ENCODE results near the gene PLA2G1B.
"Not testable (repeated sequence)": the region's sequence is repeated elsewhere in the genome, so short reads cannot be mapped to it uniquely, and the experiment has no call there.

PLA2G1B gene

DNA sequence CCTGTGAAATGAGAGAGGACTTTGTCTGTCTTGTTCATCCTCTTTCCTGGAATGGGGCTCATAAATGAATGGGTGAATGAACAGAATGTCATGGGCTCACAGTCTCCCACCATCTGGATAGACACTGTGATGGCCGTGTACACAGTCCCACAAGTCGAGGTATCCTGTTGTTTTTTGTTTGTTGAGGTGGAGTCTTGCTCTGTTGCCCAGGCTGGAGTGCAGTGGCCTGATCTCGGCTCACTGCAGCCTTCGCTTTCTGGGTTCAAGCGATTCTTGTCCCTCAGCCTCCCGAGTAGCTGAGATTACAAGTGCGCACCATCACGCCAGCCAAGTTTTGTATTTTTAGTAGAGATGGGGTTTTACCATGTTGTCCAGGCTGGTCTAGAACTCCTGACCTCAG lies 16.1 kb upstream of the PLA2G1B start:
- Histone ChIP-seq H3K4me1 (ENCODE audit: control insufficient read depth, insufficient read depth, low read length) (no peaks in the 10 kb centered on the region), H3K9ac (ENCODE audit: low read length in 2 of 2) (no peak overlapping the region), H3K9me3 (ENCODE audit: control insufficient read depth in 2 of 2, low read length in 2 of 2) (no peaks in the 10 kb centered on the region), H3K4me3 (ENCODE audit: low read length in 2 of 2) (no peak overlapping the region), H3K27me3 (ENCODE audit: control insufficient read depth in 1 of 2, insufficient read depth in 2 of 2, low read length in 2 of 2) (no peaks in the 10 kb centered on the region), H3K36me3 (ENCODE audit: control insufficient read depth in 2 of 2, insufficient read depth in 2 of 2, low read length in 2 of 2) (no peaks in the 10 kb centered on the region), H3K27ac (ENCODE audit: low read length) (no peak overlapping the region)

DNA sequence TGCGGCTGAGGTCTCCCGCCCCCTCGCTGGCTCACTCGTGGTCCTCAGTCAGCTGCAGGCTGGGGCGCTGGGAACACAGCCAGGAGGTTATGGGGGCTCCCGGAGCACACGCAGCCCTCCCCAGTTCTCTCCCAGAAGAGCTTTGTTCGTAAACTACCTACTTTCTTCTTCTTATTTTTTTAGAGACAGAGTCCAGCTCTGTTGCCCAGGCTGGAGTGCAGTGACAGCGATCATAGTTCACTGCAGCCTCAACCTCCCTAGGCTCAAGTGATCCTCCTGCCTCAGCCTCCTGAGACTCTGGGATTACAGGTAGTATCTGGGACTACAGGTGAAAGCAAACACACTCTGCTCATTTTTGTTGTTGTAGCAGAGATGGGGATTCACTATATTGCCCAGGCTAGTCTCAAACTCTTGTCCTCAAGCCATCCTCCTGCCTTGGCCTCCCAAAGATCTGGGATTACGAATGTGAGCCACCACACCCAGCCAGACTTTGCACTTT lies 15.5 kb upstream of the PLA2G1B start:
- no peaks in the 10 kb centered on the region for H3K36me3 ChIP-seq (ENCODE audit: control insufficient read depth in 2 of 2, insufficient read depth in 2 of 2, low read length in 2 of 2)
- H3K27me3 ChIP-seq (ENCODE audit: control insufficient read depth in 1 of 2, insufficient read depth in 2 of 2, low read length in 2 of 2), result no peaks in the 10 kb centered on the region
- H3K27ac ChIP-seq (ENCODE audit: low read length), result no peak overlapping the region
- H3K9ac ChIP-seq (ENCODE audit: low read length in 2 of 2), result no peak overlapping the region
- H3K4me1 ChIP-seq (ENCODE audit: control insufficient read depth, insufficient read depth, low read length), result no peaks in the 10 kb centered on the region
- H3K4me3 ChIP-seq (ENCODE audit: low read length in 2 of 2), result no peak overlapping the region
- H3K9me3 ChIP-seq (ENCODE audit: control insufficient read depth in 2 of 2, low read length in 2 of 2), result no peaks in the 10 kb centered on the region

DNA sequence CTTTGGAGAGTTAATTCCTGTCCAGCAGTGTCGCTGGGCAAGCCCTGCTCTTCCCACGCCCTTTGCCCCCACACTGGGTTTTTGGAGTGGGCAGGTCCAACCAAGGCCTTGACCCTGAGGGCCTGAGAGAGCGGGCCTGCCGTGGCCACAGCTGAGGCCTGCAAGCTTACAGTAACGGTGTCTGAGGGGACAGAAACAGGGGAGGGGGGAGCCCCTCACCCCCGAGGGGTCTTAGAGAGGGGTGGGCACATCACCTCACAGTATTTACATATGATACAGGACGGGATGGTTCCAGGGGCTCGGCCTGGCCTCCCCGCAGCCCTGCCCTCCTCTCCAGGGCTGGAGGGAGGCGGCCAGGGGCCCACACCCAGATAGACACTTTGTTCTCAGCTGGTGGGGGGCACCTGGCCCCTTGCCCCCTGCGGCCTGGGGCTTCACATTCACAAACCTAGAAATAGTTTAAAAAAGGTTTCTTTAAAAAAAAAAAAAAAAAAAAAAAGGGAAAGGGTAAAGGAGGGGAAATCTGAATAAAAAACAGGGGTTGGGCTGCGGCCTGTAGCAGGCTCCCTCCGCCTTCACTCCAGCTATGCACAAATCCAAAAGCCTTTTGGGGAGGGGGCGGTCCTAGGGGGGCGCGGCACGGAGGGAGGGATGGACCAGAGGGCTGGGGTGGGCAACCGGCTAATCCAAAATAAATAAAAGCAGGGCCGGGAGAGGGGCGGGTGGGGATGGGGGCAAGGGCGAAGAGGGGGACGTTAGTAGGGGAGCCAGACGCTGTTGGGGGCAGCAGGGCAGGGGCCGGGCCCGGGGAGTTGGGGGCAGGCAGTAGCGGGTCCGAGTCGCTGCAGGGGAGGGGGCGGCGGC lies 14.8 kb upstream of the PLA2G1B start:
- no peaks in the 10 kb centered on the region for H3K27me3 ChIP-seq (ENCODE audit: control insufficient read depth in 1 of 2, insufficient read depth in 2 of 2, low read length in 2 of 2)
- no peak overlapping the region for H3K27ac ChIP-seq (ENCODE audit: low read length)

DNA sequence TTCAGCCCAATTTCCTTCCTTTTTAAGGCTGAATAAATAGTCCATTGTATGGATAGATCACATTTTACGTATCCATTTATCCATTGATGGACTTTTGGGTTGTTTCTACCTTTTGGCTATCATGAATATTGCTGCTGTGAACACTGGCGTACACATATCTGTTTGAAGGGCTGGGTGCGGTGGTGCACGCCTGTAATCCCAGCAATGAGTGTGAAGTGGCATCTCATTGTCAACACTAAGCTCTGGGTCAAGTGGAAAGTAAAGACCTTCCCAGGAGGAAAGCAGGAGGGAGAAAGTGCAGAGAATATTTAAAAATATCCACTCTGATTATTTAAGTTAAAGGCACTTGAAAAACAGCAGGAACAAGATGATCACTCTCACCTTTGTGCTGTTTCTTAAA lies 11.7 kb upstream of the PLA2G1B start:
- no peak overlapping the region for H3K9ac ChIP-seq (ENCODE audit: low read length in 2 of 2)
- no peaks in the 10 kb centered on the region for H3K9me3 ChIP-seq (ENCODE audit: control insufficient read depth in 2 of 2, low read length in 2 of 2)
- H3K36me3 ChIP-seq (ENCODE audit: control insufficient read depth in 2 of 2, insufficient read depth in 2 of 2, low read length in 2 of 2), result no peaks in the 10 kb centered on the region
- H3K27ac ChIP-seq (ENCODE audit: low read length), result no peak overlapping the region
- no peak overlapping the region for H3K4me3 ChIP-seq (ENCODE audit: low read length in 2 of 2)
- H3K4me1 ChIP-seq (ENCODE audit: control insufficient read depth, insufficient read depth, low read length), result no peaks in the 10 kb centered on the region
- H3K27me3 ChIP-seq (ENCODE audit: control insufficient read depth in 1 of 2, insufficient read depth in 2 of 2, low read length in 2 of 2), result no peaks in the 10 kb centered on the region

More for the DNA sequence above, 14.8 kb upstream of the PLA2G1B start:
- Histone ChIP-seq H3K9me3 (ENCODE audit: control insufficient read depth in 2 of 2, low read length in 2 of 2) (no peaks in the 10 kb centered on the region), H3K9ac (ENCODE audit: low read length in 2 of 2) (no peak overlapping the region), H3K4me3 (ENCODE audit: low read length in 2 of 2) (no peak overlapping the region), H3K36me3 (ENCODE audit: control insufficient read depth in 2 of 2, insufficient read depth in 2 of 2, low read length in 2 of 2) (no peaks in the 10 kb centered on the region), H3K4me1 (ENCODE audit: control insufficient read depth, insufficient read depth, low read length) (no peaks in the 10 kb centered on the region)

DNA sequence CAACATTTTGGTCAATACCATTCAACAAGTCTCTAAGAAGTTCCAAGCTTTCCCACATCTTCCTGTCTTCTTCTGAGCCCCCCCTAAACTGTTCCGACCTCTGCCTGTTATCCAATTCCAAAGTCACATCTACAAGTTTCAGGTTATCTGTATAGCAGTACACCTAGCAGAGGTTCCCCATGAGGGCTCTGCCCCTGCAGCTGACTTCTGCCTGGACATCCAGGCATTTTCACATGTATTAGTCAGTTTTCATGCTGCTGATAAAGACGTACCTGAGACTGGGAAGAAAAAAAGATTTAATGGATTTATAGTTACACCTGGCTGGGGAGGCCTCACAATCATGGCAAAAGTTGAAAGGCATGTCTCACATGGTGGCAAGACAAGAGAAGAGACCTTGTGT lies 10.2 kb upstream of the PLA2G1B start:
- Histone ChIP-seq H3K9ac (ENCODE audit: low read length in 2 of 2) (no peak overlapping the region), H3K27ac (ENCODE audit: low read length) (no peak overlapping the region), H3K36me3 (ENCODE audit: control insufficient read depth in 2 of 2, insufficient read depth in 2 of 2, low read length in 2 of 2) (no peaks in the 10 kb centered on the region), H3K4me3 (ENCODE audit: low read length in 2 of 2) (no peak overlapping the region), H3K4me1 (ENCODE audit: control insufficient read depth, insufficient read depth, low read length) (no peaks in the 10 kb centered on the region), H3K27me3 (ENCODE audit: control insufficient read depth in 1 of 2, insufficient read depth in 2 of 2, low read length in 2 of 2) (no peaks in the 10 kb centered on the region), H3K9me3 (ENCODE audit: control insufficient read depth in 2 of 2, low read length in 2 of 2) (no peaks in the 10 kb centered on the region)

DNA sequence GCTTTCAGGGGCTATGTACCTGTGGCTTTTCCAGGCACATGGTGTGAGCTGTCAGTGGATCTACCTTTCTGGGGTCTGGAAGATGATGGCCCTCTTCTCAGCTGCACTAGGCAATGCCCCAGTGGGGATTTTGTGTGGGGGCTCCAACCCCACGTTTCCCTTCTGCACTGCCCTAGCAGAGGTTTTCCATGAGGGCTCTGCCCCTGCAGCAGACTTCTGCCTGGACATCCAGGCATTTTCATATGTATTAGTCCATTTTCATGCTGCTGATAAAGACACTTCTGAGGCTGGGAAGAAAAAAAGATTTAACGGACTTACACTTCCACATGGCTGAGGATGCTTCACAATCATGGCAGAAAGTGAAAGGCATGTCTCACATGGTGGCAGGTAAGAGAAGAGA lies 8.8 kb upstream of the PLA2G1B start:
- H3K4me1 ChIP-seq (ENCODE audit: control insufficient read depth, insufficient read depth, low read length); H3K9ac ChIP-seq (ENCODE audit: low read length in 2 of 2); H3K27me3 ChIP-seq (ENCODE audit: control insufficient read depth in 1 of 2, insufficient read depth in 2 of 2, low read length in 2 of 2); H3K27ac ChIP-seq (ENCODE audit: low read length); H3K36me3 ChIP-seq (ENCODE audit: control insufficient read depth in 2 of 2, insufficient read depth in 2 of 2, low read length in 2 of 2); H3K4me3 ChIP-seq (ENCODE audit: low read length in 2 of 2); H3K9me3 ChIP-seq (ENCODE audit: control insufficient read depth in 2 of 2, low read length in 2 of 2): not testable (repeated sequence)

DNA sequence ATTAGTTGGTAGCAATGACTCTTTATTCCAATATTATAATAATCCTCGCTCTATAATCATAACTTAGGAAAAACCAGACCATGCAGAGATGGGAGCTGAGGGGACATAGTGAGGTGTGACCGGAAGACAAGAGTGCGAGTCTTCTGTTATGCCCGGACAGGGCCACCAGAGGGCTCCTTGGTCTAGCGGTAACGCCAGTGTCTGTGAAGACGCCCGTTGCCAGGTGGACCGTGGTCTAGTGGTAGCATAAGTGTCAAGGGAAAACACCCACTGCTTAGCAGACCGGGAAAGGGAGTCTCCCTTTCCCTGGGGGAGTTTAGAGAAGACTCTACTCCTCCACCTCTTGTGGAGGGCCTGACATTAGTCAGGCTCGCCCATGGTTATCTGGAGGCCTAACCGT lies 7.9 kb upstream of the PLA2G1B start:
- H3K9ac ChIP-seq (ENCODE audit: low read length in 2 of 2); H3K4me1 ChIP-seq (ENCODE audit: control insufficient read depth, insufficient read depth, low read length); H3K36me3 ChIP-seq (ENCODE audit: control insufficient read depth in 2 of 2, insufficient read depth in 2 of 2, low read length in 2 of 2); H3K4me3 ChIP-seq (ENCODE audit: low read length in 2 of 2); H3K27me3 ChIP-seq (ENCODE audit: control insufficient read depth in 1 of 2, insufficient read depth in 2 of 2, low read length in 2 of 2); H3K9me3 ChIP-seq (ENCODE audit: control insufficient read depth in 2 of 2, low read length in 2 of 2); H3K27ac ChIP-seq (ENCODE audit: low read length): not testable (repeated sequence)

DNA sequence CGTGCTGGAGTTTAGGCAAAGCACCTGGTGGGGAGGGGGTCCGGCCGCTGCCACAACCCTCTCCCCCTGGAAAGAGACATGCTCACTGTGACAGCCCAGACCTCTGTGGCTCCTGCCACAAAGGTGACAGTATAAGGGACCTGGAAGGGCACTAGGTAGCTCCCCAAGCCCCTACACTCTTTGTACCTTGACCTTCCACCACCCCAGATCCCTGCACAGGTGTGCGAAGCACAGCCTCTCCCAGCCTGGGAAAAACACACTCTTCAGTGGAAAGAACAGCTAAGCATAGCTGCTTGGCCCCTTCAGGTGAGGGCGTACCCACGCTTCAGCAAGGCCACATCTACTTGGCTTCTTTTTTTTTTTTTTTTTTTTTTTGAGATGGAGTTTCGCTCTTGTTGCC lies 4.9 kb upstream of the PLA2G1B start:
- Histone ChIP-seq H3K4me1 (ENCODE audit: control insufficient read depth, insufficient read depth, low read length) (no peaks in the 10 kb centered on the region), H3K27me3 (ENCODE audit: control insufficient read depth in 1 of 2, insufficient read depth in 2 of 2, low read length in 2 of 2) (no peaks in the 10 kb centered on the region), H3K36me3 (ENCODE audit: control insufficient read depth in 2 of 2, insufficient read depth in 2 of 2, low read length in 2 of 2) (no peaks in the 10 kb centered on the region), H3K9me3 (ENCODE audit: control insufficient read depth in 2 of 2, low read length in 2 of 2) (no peaks in the 10 kb centered on the region), H3K9ac (ENCODE audit: low read length in 2 of 2) (no peak overlapping the region), H3K27ac (ENCODE audit: low read length) (no peak overlapping the region), H3K4me3 (ENCODE audit: low read length in 2 of 2) (no peak overlapping the region)

DNA sequence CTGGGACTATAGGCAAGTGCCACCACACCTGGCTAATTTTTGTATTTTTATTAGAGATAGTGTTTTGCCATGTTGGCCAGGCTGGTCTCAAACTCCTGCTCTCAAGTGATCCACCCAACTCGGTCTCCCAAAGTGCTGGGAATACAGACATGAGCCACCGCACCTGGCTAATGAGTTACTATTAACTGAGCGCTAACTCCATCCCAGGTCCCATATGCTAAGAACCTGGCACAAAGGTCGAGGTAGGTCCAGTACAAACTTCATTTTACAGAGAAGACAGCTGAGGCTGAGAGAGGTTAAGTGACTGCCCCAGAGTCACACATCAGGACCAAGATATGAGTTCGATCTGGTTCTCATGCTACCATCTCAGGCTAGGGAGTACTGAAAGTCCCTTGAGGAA lies 4.5 kb upstream of the PLA2G1B start:
- no peaks in the 10 kb centered on the region for H3K27me3 ChIP-seq (ENCODE audit: control insufficient read depth in 1 of 2, insufficient read depth in 2 of 2, low read length in 2 of 2)
- no peak overlapping the region for H3K27ac ChIP-seq (ENCODE audit: low read length)
- no peak overlapping the region for H3K4me3 ChIP-seq (ENCODE audit: low read length in 2 of 2)
- H3K9me3 ChIP-seq (ENCODE audit: control insufficient read depth in 2 of 2, low read length in 2 of 2), result no peaks in the 10 kb centered on the region
- H3K4me1 ChIP-seq (ENCODE audit: control insufficient read depth, insufficient read depth, low read length), result no peaks in the 10 kb centered on the region
- no peaks in the 10 kb centered on the region for H3K36me3 ChIP-seq (ENCODE audit: control insufficient read depth in 2 of 2, insufficient read depth in 2 of 2, low read length in 2 of 2)
- H3K9ac ChIP-seq (ENCODE audit: low read length in 2 of 2), result no peak overlapping the region

DNA sequence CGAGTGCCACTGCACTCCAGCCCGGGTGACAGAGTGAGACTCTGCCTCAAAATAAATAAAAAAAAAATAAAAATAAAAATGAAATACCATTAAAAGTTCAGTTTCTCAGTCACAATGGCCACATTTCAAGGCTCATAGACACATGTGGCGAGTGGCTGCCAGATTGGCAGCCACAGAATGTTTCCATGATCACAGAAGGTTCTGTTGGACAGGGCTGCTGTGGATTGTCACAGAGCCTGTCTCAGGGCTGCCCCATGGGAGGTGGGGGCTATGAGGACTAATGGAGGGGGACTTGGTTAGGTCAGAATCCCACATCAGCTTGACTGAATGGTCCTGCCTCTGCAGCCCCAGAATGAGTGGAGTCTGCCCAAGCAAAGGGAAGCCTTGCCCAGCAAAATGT lies 3.8 kb upstream of the PLA2G1B start:
- no peaks in the 10 kb centered on the region for H3K27me3 ChIP-seq (ENCODE audit: control insufficient read depth in 1 of 2, insufficient read depth in 2 of 2, low read length in 2 of 2)
- H3K9me3 ChIP-seq (ENCODE audit: control insufficient read depth in 2 of 2, low read length in 2 of 2), result no peaks in the 10 kb centered on the region
- H3K36me3 ChIP-seq (ENCODE audit: control insufficient read depth in 2 of 2, insufficient read depth in 2 of 2, low read length in 2 of 2), result no peaks in the 10 kb centered on the region
- no peak overlapping the region for H3K27ac ChIP-seq (ENCODE audit: low read length)
- no peaks in the 10 kb centered on the region for H3K4me1 ChIP-seq (ENCODE audit: control insufficient read depth, insufficient read depth, low read length)
- H3K4me3 ChIP-seq (ENCODE audit: low read length in 2 of 2), result no peak overlapping the region
- no peak overlapping the region for H3K9ac ChIP-seq (ENCODE audit: low read length in 2 of 2)

DNA sequence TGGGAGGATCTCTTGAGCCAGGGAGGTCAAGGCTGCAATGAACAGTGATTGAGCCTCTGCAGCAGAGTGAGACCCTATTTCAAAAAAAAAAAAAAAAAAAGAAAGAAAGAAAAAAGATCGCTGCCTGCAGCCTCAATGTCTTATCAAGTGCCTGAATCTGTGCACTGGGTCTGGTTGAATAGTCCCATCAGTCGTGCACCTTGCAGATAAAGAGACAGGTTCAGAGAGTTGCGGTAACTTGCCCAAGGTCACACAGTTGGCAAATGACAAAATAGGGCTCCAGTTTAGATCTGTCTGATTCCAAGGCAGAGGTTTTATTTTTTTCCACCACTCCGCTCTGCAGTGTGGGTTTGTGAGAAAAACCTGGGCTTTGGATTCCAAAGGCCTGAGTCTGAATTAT lies 649 bp upstream of the PLA2G1B start:
- Histone ChIP-seq H3K9me3 (ENCODE audit: control insufficient read depth in 2 of 2, low read length in 2 of 2) (no peaks in the 10 kb centered on the region), H3K9ac (ENCODE audit: low read length in 2 of 2) (no peak overlapping the region), H3K4me3 (ENCODE audit: low read length in 2 of 2) (no peak overlapping the region), H3K27ac (ENCODE audit: low read length) (no peak overlapping the region), H3K36me3 (ENCODE audit: control insufficient read depth in 2 of 2, insufficient read depth in 2 of 2, low read length in 2 of 2) (no peaks in the 10 kb centered on the region), H3K27me3 (ENCODE audit: control insufficient read depth in 1 of 2, insufficient read depth in 2 of 2, low read length in 2 of 2) (no peaks in the 10 kb centered on the region), H3K4me1 (ENCODE audit: control insufficient read depth, insufficient read depth, low read length) (no peaks in the 10 kb centered on the region)
